ENCODE results near the gene GBA3. TPM values are rescaled to one million over a fixed set of nuclear protein-coding genes. Genes with fewer than 3 reads are reported as not detected.

The GBA3 gene
- total RNA-seq, 3 donors from 2014 or later (not counting 1 experiment from before 2014, with no cell fraction given): not detected

- no peak overlapping the region for H3K4me3 Mint-ChIP-seq
- TF ChIP-seq CTCF (IDR thresholded peaks at IDR 0.05): no peak
- Histone ChIP-seq H3K4me1 (ENCODE audit: control insufficient read depth, insufficient read depth, low read length) (no peaks in the 10 kb centered on the region), H3K9me3 (ENCODE audit: control insufficient read depth, insufficient read depth, low read length) (no peaks in the 10 kb centered on the region), H3K27ac (ENCODE audit: low read length) (no peak overlapping the region), H3K36me3 (ENCODE audit: control insufficient read depth, insufficient read depth, low read length) (no peaks in the 10 kb centered on the region), H3K4me3 (ENCODE audit: low read length) (no peak overlapping the region), H3K27me3 (ENCODE audit: control insufficient read depth, insufficient read depth, low read length) (no peaks in the 10 kb centered on the region)
- intact Hi-C loops (cut with micrococcal nuclease): no loop called here
- DNase-seq (no peak), ATAC-seq (no peak)
- H3K9me3 Mint-ChIP-seq: peaks cover 2 to 3% of the 10 kb centered on the region in 2 donors
- 28% methylated on average over 2 of the region's 3 CpGs for WGBS (ENCODE audit: insufficient coverage)
- peaks cover 7 to 12% of the 10 kb centered on the region in 2 donors for H3K27me3 Mint-ChIP-seq (ENCODE audit: low read depth in 2 of 2)
- H3K4me1 Mint-ChIP-seq: no peaks in the 10 kb centered on the region
- H3K36me3 Mint-ChIP-seq: no peaks in the 10 kb centered on the region
- no peak overlapping the region for H3K27ac Mint-ChIP-seq
Measured at GRCh38 chr4:22733816-22734215, 41.1 kb downstream of the GBA3 start.

GRCh38 chr4:22736912-22737311 lies 44.2 kb downstream of the GBA3 start:
- no peaks in the 10 kb centered on the region for H3K9me3 ChIP-seq (ENCODE audit: control insufficient read depth, insufficient read depth, low read length)
- Mint-ChIP-seq H3K36me3 (no peaks in the 10 kb centered on the region), H3K27me3 (ENCODE audit: low read depth in 2 of 2) (peaks cover 5 to 12% of the 10 kb centered on the region in 2 donors), H3K4me3 (no peak overlapping the region), H3K4me1 (no peaks in the 10 kb centered on the region), H3K9me3 (peaks cover 2 to 4% of the 10 kb centered on the region in 2 donors), H3K27ac (no peak overlapping the region)
- H3K4me1 ChIP-seq (ENCODE audit: control insufficient read depth, insufficient read depth, low read length): no peaks in the 10 kb centered on the region
- no peaks in the 10 kb centered on the region for H3K27me3 ChIP-seq (ENCODE audit: control insufficient read depth, insufficient read depth, low read length)
- H3K4me3 ChIP-seq (ENCODE audit: low read length): no peak overlapping the region
- H3K36me3 ChIP-seq (ENCODE audit: control insufficient read depth, insufficient read depth, low read length): no peaks in the 10 kb centered on the region
- intact Hi-C loops (cut with micrococcal nuclease): no loop called here
- H3K27ac ChIP-seq (ENCODE audit: low read length): no peak overlapping the region
- 80% methylated on average over 1 of the region's 2 CpGs for WGBS (ENCODE audit: insufficient coverage)
- TF ChIP-seq CTCF (IDR thresholded peaks at IDR 0.05): no peak
- ATAC-seq: no peak
- no peak for DNase-seq

- TF ChIP-seq CTCF (IDR thresholded peaks at IDR 0.05): no peak
- H3K4me1 ChIP-seq (ENCODE audit: control insufficient read depth, insufficient read depth, low read length): no peaks in the 10 kb centered on the region
- Mint-ChIP-seq H3K4me1 (no peaks in the 10 kb centered on the region), H3K27me3 (ENCODE audit: low read depth in 2 of 2) (no peaks in the 10 kb centered on the region), H3K4me3 (no peak overlapping the region), H3K27ac (no peak overlapping the region), H3K36me3 (no peaks in the 10 kb centered on the region), H3K9me3 (peaks cover 4 to 5% of the 10 kb centered on the region in 2 donors)
- H3K4me3 ChIP-seq (ENCODE audit: low read length): no peak overlapping the region
- WGBS (ENCODE audit: insufficient coverage): 70% methylated on average over 3 of the region's 3 CpGs
- H3K36me3 ChIP-seq (ENCODE audit: control insufficient read depth, insufficient read depth, low read length): no peaks in the 10 kb centered on the region
- H3K27ac ChIP-seq (ENCODE audit: low read length): no peak overlapping the region
- no peak for DNase-seq
- intact Hi-C loops (cut with micrococcal nuclease): no loop called here
- no peaks in the 10 kb centered on the region for H3K27me3 ChIP-seq (ENCODE audit: control insufficient read depth, insufficient read depth, low read length)
- no peaks in the 10 kb centered on the region for H3K9me3 ChIP-seq (ENCODE audit: control insufficient read depth, insufficient read depth, low read length)
- no peak for ATAC-seq
Measured at GRCh38 chr4:22739968-22740367, 47.2 kb downstream of the GBA3 start.

- 84% methylated on average over 3 of the region's 3 CpGs for WGBS (ENCODE audit: insufficient coverage)
- Mint-ChIP-seq H3K4me3 (no peak overlapping the region), H3K9me3 (peaks cover 4 to 5% of the 10 kb centered on the region in 2 donors), H3K4me1 (no peaks in the 10 kb centered on the region), H3K36me3 (no peaks in the 10 kb centered on the region), H3K27ac (no peak overlapping the region), H3K27me3 (ENCODE audit: low read depth in 2 of 2) (no peaks in the 10 kb centered on the region)
- Histone ChIP-seq H3K4me1 (ENCODE audit: control insufficient read depth, insufficient read depth, low read length) (no peaks in the 10 kb centered on the region), H3K27me3 (ENCODE audit: control insufficient read depth, insufficient read depth, low read length) (no peaks in the 10 kb centered on the region), H3K4me3 (ENCODE audit: low read length) (no peak overlapping the region), H3K36me3 (ENCODE audit: control insufficient read depth, insufficient read depth, low read length) (no peaks in the 10 kb centered on the region), H3K27ac (ENCODE audit: low read length) (no peak overlapping the region), H3K9me3 (ENCODE audit: control insufficient read depth, insufficient read depth, low read length) (no peaks in the 10 kb centered on the region)
- no peak for TF ChIP-seq CTCF (IDR thresholded peaks at IDR 0.05)
- ATAC-seq: no peak
- DNase-seq: no peak
- intact Hi-C loops (cut with micrococcal nuclease): no loop called here
Measured at GRCh38 chr4:22741744-22742143, 49.0 kb downstream of the GBA3 start.

Measured in natural killer cell (primary cell).